PC-9 (cell line): Measurements from ENCODE around the gene WNT7A.

ENCODE experiments used
- EZH2 ChIP-seq: fragments of 200-600 bp; sonication (generic); IDR thresholded peaks from 2 replicates; pipeline ENCODE4 v1.8.0; 2017; ENCODE audit warnings: antibody characterized with exemption, low read depth
- TF ChIP-seq, protein P1 (sequence below): fragments of 200-600 bp; sonication (generic); conservative IDR thresholded peaks from 2 replicates; pipeline ENCODE4 v1.6.1; 2017; ENCODE audit warnings: mixed run types, antibody characterized with exemption, mild to moderate bottlenecking, moderate library complexity

DNA sequence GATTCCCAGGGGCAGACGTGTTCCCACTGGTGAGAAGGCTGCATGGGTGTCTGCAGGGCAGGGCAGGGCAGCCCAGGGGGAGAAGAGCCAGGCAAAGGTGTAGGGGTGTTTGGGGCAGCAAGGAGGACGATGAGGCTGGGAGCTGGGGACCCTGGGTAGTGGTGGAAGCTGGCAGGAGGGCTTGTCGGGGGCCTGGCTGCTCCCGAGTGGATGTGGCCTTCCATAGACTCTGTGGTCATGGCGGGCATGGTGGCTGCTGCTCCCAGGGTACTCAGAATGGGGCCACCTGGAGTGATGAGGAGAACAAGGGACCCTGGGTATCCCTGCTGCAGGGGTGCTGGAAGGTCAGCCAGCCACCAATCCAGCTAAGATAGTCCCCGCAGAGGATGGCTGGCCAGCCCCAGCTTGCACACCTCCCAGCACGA lies 107.5 kb downstream of the WNT7A start:
- TF ChIP-seq EZH2: no peak
- TF ChIP-seq, protein P1, sequence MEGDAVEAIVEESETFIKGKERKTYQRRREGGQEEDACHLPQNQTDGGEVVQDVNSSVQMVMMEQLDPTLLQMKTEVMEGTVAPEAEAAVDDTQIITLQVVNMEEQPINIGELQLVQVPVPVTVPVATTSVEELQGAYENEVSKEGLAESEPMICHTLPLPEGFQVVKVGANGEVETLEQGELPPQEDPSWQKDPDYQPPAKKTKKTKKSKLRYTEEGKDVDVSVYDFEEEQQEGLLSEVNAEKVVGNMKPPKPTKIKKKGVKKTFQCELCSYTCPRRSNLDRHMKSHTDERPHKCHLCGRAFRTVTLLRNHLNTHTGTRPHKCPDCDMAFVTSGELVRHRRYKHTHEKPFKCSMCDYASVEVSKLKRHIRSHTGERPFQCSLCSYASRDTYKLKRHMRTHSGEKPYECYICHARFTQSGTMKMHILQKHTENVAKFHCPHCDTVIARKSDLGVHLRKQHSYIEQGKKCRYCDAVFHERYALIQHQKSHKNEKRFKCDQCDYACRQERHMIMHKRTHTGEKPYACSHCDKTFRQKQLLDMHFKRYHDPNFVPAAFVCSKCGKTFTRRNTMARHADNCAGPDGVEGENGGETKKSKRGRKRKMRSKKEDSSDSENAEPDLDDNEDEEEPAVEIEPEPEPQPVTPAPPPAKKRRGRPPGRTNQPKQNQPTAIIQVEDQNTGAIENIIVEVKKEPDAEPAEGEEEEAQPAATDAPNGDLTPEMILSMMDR: no peak
